H1 (cell line): ENCODE data around the gene DGKI. TPM values are rescaled to one million over a fixed set of nuclear protein-coding genes. Genes with fewer than 3 reads are reported as not detected.

Experiments used
- CTCF ChIA-PET: fragments of 300-600 bp; sonication (Branson Sonifier 250); formaldehyde crosslinking; loops from one replicate; lab custom pipeline; 2021; ENCODE audit not compliant: partially characterized antibody; lab: Charles Lee
- POLR2A ChIA-PET: fragments of 300-600 bp; sonication (Branson Sonifier 250); formaldehyde crosslinking; loops from one replicate; lab custom pipeline; 2021; ENCODE audit warnings: inconsistent platforms; ENCODE audit not compliant: partially characterized antibody; lab: Charles Lee
- DNase-seq, 2 experiments: peaks; one replicate each; pipeline versions ENCODE4 v3.0.0 to v3.0.0-alpha.2; 2010 to 2022; ENCODE audit warnings: low spot score in 2 of 2, low read depth in 1 of 2, mixed read lengths in 1 of 2
- FAIRE-seq: peaks from 2 replicates; lab custom pipeline; 2011; peaks lifted over from hg19 to GRCh38; lab: Jason Lieb, UNC
- H2AFZ ChIP-seq: 2 replicates; pipeline ENCODE4 v1.8.1; 2012; ENCODE audit warnings: low read length, inconsistent platforms
- H2AK5ac ChIP-seq: 2 replicates; pipeline ENCODE4 v1.6.1; 2013; ENCODE audit warnings: low read depth, low read length
- H2BK120ac ChIP-seq: replicated peaks from 2 replicates; pipeline ENCODE3; 2013; ENCODE audit warnings: low read depth, low read length, inconsistent platforms
- H2BK12ac ChIP-seq: 2 replicates; pipeline ENCODE4 v1.6.1; 2013; ENCODE audit warnings: low read depth, low read length
- H2BK15ac ChIP-seq: 2 replicates; pipeline ENCODE4 v1.6.1; 2013; ENCODE audit warnings: low read length
- H2BK20ac ChIP-seq: 2 replicates; pipeline ENCODE4 v1.6.1; 2013; ENCODE audit warnings: low read length
- H2BK5ac ChIP-seq: 2 replicates; pipeline ENCODE4 v1.6.1; 2013; ENCODE audit warnings: low read depth, low read length
- H3K14ac ChIP-seq: 2 replicates; pipeline ENCODE4 v1.6.1; 2013; ENCODE audit warnings: inconsistent platforms; ENCODE audit not compliant: insufficient read length
- H3K18ac ChIP-seq: 2 replicates; pipeline ENCODE4 v1.6.1; 2013; ENCODE audit warnings: low read length; ENCODE audit errors: extremely low read depth
- H3K23ac ChIP-seq: 2 replicates; pipeline ENCODE4 v1.6.1; 2013; ENCODE audit warnings: inconsistent platforms; ENCODE audit not compliant: insufficient read length
- H3K23me2 ChIP-seq: 2 replicates; pipeline ENCODE4 v1.6.1; 2013; ENCODE audit warnings: low read depth, low read length
- H3K27ac ChIP-seq: 2 replicates; pipeline ENCODE4 v1.6.1; 2011; ENCODE audit warnings: low read depth, low read length, inconsistent platforms
- H3K27me3 ChIP-seq, 4 experiments: replicated peaks in 1 of 4; 1 replicate in 1 of 4; 2 replicates in 3 of 4; pipeline versions ENCODE4 v1.6.1 to v1.8.1; 2011 to 2013; ENCODE audit warnings: low read length in 3 of 4, mild to moderate bottlenecking in 3 of 4, inconsistent platforms in 2 of 4, mixed read lengths in 2 of 4, moderate library complexity in 1 of 4; ENCODE audit not compliant: control insufficient read depth in 3 of 4, insufficient read depth in 3 of 4; ENCODE audit errors: extremely low read depth in 1 of 4
- H3K36me3 ChIP-seq, 4 experiments: 2 replicates each; pipeline versions ENCODE4 v1.6.1 to v1.8.1; 2011 to 2013; ENCODE audit warnings: mild to moderate bottlenecking in 4 of 4, low read length in 3 of 4, moderate library complexity in 2 of 4, control low read depth in 1 of 4, inconsistent platforms in 1 of 4; ENCODE audit not compliant: insufficient read depth in 4 of 4, control insufficient read depth in 2 of 4
- H3K4ac ChIP-seq: replicated peaks from 2 replicates; pipeline ENCODE3; 2013; ENCODE audit warnings: low read length, low read depth, mixed read lengths, inconsistent platforms; ENCODE audit not compliant: insufficient read length
- H3K4me1 ChIP-seq, 4 experiments: replicated peaks in 1 of 4; 1 replicate in 1 of 4; 2 replicates in 3 of 4; pipeline versions ENCODE4 v1.6.1 to v1.8.1; 2011 to 2013; ENCODE audit warnings: low read length in 3 of 4, inconsistent platforms in 2 of 4, mixed read lengths in 1 of 4; ENCODE audit not compliant: insufficient read depth in 4 of 4, control insufficient read depth in 3 of 4
- H3K4me2 ChIP-seq, 2 experiments: 2 replicates each; pipeline versions ENCODE4 v1.6.1 to v1.8.1; 2011 to 2013; ENCODE audit warnings: low read depth in 2 of 2, low read length in 2 of 2, control low read depth in 1 of 2, inconsistent platforms in 1 of 2, mild to moderate bottlenecking in 1 of 2; ENCODE audit not compliant: insufficient read depth in 1 of 2
- H3K4me3 ChIP-seq, 4 experiments: fragments of 200-600, 300-600 bp in 1 of 4; sonication (generic), shearing (Covaris generic), sonication (Bioruptor Twin) in 1 of 4; 2 replicates each; pipeline versions ENCODE4 v1.5.1 to v1.8.1; 2011 to 2016; ENCODE audit warnings: low read length in 4 of 4, low read depth in 3 of 4, control low read depth in 2 of 4, inconsistent platforms in 2 of 4, mild to moderate bottlenecking in 2 of 4, mixed read lengths in 1 of 4, moderate library complexity in 1 of 4; ENCODE audit not compliant: insufficient read depth in 2 of 4; ENCODE audit errors: extremely low read depth in 1 of 4
- H3K56ac ChIP-seq: replicated peaks from 2 replicates; pipeline ENCODE3; 2013; ENCODE audit warnings: low read depth, mild to moderate bottlenecking, mixed read lengths, low read length, inconsistent platforms; ENCODE audit not compliant: insufficient read length
- H3K79me1 ChIP-seq: 2 replicates; pipeline ENCODE4 v1.6.1; 2013; ENCODE audit warnings: low read depth, low read length, control low read depth
- H3K79me2 ChIP-seq, 2 experiments: 2 replicates each; pipeline versions ENCODE4 v1.6.1 to v1.8.1; 2012 to 2013; ENCODE audit warnings: low read length in 2 of 2, mild to moderate bottlenecking in 2 of 2, inconsistent platforms in 1 of 2; ENCODE audit not compliant: insufficient read depth in 2 of 2, control insufficient read depth in 1 of 2
- H3K9ac ChIP-seq, 4 experiments: replicated peaks in 1 of 4; 1 replicate in 1 of 4; 2 replicates in 3 of 4; pipeline versions ENCODE4 v1.6.1 to v1.8.1; 2011 to 2013; ENCODE audit warnings: low read depth in 3 of 4, low read length in 3 of 4, control low read depth in 2 of 4, mild to moderate bottlenecking in 2 of 4, moderate library complexity in 2 of 4, inconsistent platforms in 1 of 4; ENCODE audit errors: extremely low read depth in 1 of 4
- H3K9me3 ChIP-seq, 2 experiments: 2 replicates each; pipeline versions ENCODE4 v1.6.1 to v1.8.1; 2012 to 2013; ENCODE audit warnings: mild to moderate bottlenecking in 2 of 2, moderate library complexity in 2 of 2, control low read depth in 1 of 2, inconsistent platforms in 1 of 2, low read depth in 1 of 2, low read length in 1 of 2, mixed read lengths in 1 of 2; ENCODE audit not compliant: insufficient read depth in 2 of 2
- H4K20me1 ChIP-seq, 2 experiments: replicated peaks in 1 of 2; 2 replicates each; pipeline versions ENCODE3 to v1.8.1; 2011 to 2013; ENCODE audit warnings: inconsistent platforms in 2 of 2, low read length in 2 of 2, mild to moderate bottlenecking in 1 of 2; ENCODE audit not compliant: insufficient read depth in 2 of 2, control insufficient read depth in 1 of 2
- H4K5ac ChIP-seq: 2 replicates; pipeline ENCODE4 v1.6.1; 2013; ENCODE audit warnings: low read length, low read depth, mixed read lengths, inconsistent platforms; ENCODE audit not compliant: insufficient read length
- H4K8ac ChIP-seq: 2 replicates; pipeline ENCODE4 v1.8.0; 2013; ENCODE audit warnings: mild to moderate bottlenecking, moderate library complexity, low read length, inconsistent platforms; ENCODE audit not compliant: insufficient read depth; ENCODE audit errors: extremely low read depth
- H4K91ac ChIP-seq: replicated peaks from 2 replicates; pipeline ENCODE3; 2013; ENCODE audit warnings: low read length, mixed read lengths, inconsistent platforms; ENCODE audit not compliant: insufficient read length
- ASH2L ChIP-seq: fragments of 200-600, 300-600 bp; sonication (generic); IDR thresholded peaks from one replicate; pipeline ENCODE4 v1.7.1; 2017; ENCODE audit warnings: low read length
- BCL11A ChIP-seq, 2 experiments: IDR thresholded peaks; one replicate each; pipeline ENCODE4 v1.6.1; 2011; ENCODE audit warnings: low read depth in 2 of 2, low read length in 2 of 2, mild to moderate bottlenecking in 2 of 2
- CTBP2 ChIP-seq: IDR thresholded peaks from 2 replicates; pipeline ENCODE4 v1.7.0; 2011; ENCODE audit warnings: borderline replicate concordance, mild to moderate bottlenecking, moderate library complexity, mixed read lengths, low read length; ENCODE audit not compliant: insufficient read depth, insufficient read length
- E2F6 ChIP-seq: IDR thresholded peaks from 2 replicates; pipeline ENCODE4 v1.6.1; 2012; ENCODE audit warnings: inconsistent platforms
- KDM5A ChIP-seq: fragments of 200-600 bp; IDR thresholded peaks from 2 replicates; pipeline ENCODE4 v1.7.1; 2012; ENCODE audit warnings: mild to moderate bottlenecking, low read length, inconsistent platforms, mixed read lengths
- NANOG ChIP-seq: IDR thresholded peaks from 2 replicates; pipeline ENCODE4 v1.6.1; 2011; ENCODE audit warnings: low read length, low read depth, mild to moderate bottlenecking, inconsistent platforms; ENCODE audit not compliant: insufficient read depth, poor library complexity, severe bottlenecking
- NRF1 ChIP-seq: IDR thresholded peaks from 2 replicates; pipeline ENCODE4 v1.6.1; 2011; ENCODE audit warnings: mild to moderate bottlenecking, low read depth, low read length, improper control_type of control experiment
- RAD21 ChIP-seq, 2 experiments: IDR thresholded peaks in 1 of 2; conservative IDR thresholded peaks in 1 of 2; 2 replicates each; pipeline ENCODE4 v1.6.1; 2011; ENCODE audit warnings: low read depth in 2 of 2, low read length in 2 of 2, improper control_type of control experiment in 1 of 2, inconsistent platforms in 1 of 2, mild to moderate bottlenecking in 1 of 2, moderate library complexity in 1 of 2
- SIRT6 ChIP-seq: IDR thresholded peaks from one replicate; pipeline ENCODE4 v1.7.1; 2012; ENCODE audit warnings: low read length, inconsistent platforms
- SP4 ChIP-seq: IDR thresholded peaks from 2 replicates; pipeline ENCODE4 v1.6.1; 2012; ENCODE audit warnings: low read length, inconsistent platforms
- SUZ12 ChIP-seq: fragments of 200-600 bp; sonication (generic); IDR thresholded peaks from 2 replicates; pipeline ENCODE4 v1.6.1; 2012; ENCODE audit warnings: mild to moderate bottlenecking, inconsistent platforms, low read length, moderate library complexity, mixed read lengths
- TAF7 ChIP-seq: optimal IDR thresholded peaks from 2 replicates; pipeline ENCODE3; 2011; ENCODE audit warnings: low read depth, mild to moderate bottlenecking, inconsistent platforms, low read length, moderate library complexity, borderline replicate concordance
- TBP ChIP-seq: IDR thresholded peaks from 2 replicates; pipeline ENCODE4 v1.6.1; 2011; ENCODE audit warnings: low read depth, low read length, improper control_type of control experiment
- ZNF274 ChIP-seq: IDR thresholded peaks from 2 replicates; pipeline ENCODE4 v1.7.0; 2012; ENCODE audit warnings: low read length, borderline replicate concordance; ENCODE audit errors: extremely low read depth
- WGBS, 2 experiments: shearing (Covaris generic) in 1 of 2; methylation state at CpG; one replicate each; pipeline versions ENCODE4 v1.1.6 to v1.1.7; 2013 to 2015; ENCODE audit warnings: low lambda C conversion rate in 2 of 2, mixed read lengths in 2 of 2, inconsistent platforms in 1 of 2, low coverage in 1 of 2, missing lambda C conversion rate in 1 of 2; ENCODE audit not compliant: insufficient replicate concordance in 2 of 2, insufficient coverage in 1 of 2, insufficient read length in 1 of 2; ENCODE audit errors: extremely low coverage in 1 of 2, missing lambda C conversion rate in 1 of 2; 5-methylcytosine and 5-hydroxymethylcytosine counted together
- polyA plus RNA-seq, 7 experiments: library from polyadenylated mRNA; depleted of rRNA in 3 of 7; stranded (reverse) in 5 of 7; unstranded in 2 of 7; fragments of >200 nt in 5 of 7; fragments of 200-250 nt in 2 of 7; gene quantifications; 1 replicate in 5 of 7; 2 replicates in 1 of 7; 4 replicates in 1 of 7; pipeline versions ENCODE4 v1.2.1 to v1.2.3, GENCODE V29; 2011 to 2013; ENCODE audit warnings: missing spikeins in 2 of 7, mixed read lengths in 2 of 7
- total RNA-seq: library from RNA; stranded (reverse); fragmentation: NEBNext Ultra II Directional; extraction: Animal tissue kit (Norgen Biotek cat#: 25700); gene quantifications from 2 replicates; pipeline ENCODE4 v1.2.1, GENCODE V29; 2021

The DGKI gene
- total and polyA plus RNA-seq, 2 of the 8 experiments (the other 6 are each of a cell fraction or from before 2014, with no cell fraction given), result 0.20 to 0.71 TPM

GRCh38 chr7:137634356-137634755 lies 212.4 kb downstream of the DGKI start:
- Histone ChIP-seq H2BK15ac (no peak overlapping the region), H2BK5ac (no peak overlapping the region), H4K20me1 (no peaks in the 10 kb centered on the region), H3K14ac (no peak overlapping the region), H3K18ac (no peak overlapping the region), H3K4me2 (no peak overlapping the region), H4K91ac (no peak overlapping the region), H2BK20ac (no peak overlapping the region), H2AFZ (no peak overlapping the region), H3K9me3 (no peaks in the 10 kb centered on the region), H3K23ac (no peak overlapping the region), H3K56ac (no peak overlapping the region), H4K8ac (no peak overlapping the region), H3K4me3 (no peak overlapping the region), H3K79me1 (no peaks in the 10 kb centered on the region), H3K27ac (no peak overlapping the region), H3K9ac (no peak overlapping the region), H3K4ac (no peak overlapping the region), H2BK12ac (no peak overlapping the region), H3K4me1 (no peaks in the 10 kb centered on the region), H3K79me2 (no peaks in the 10 kb centered on the region), H3K27me3 (no peaks in the 10 kb centered on the region), H4K5ac (no peak overlapping the region), H3K36me3 (no peaks in the 10 kb centered on the region), H2AK5ac (no peak overlapping the region), H3K23me2 (no peaks in the 10 kb centered on the region; the same call in 1 of the 2 replicates), H2BK120ac (no peak overlapping the region)
- CTCF ChIA-PET, result interaction anchor here (0.6 to 4.0 kb wide), 4 partner anchors 8 to 229 kb away, joined by 3 to 27 read pairs (median 6); no protein-coding TSS in a partner anchor
- no peak for DNase-seq
- TF ChIP-seq SP4 (no peak), ZNF274 (no peak), ASH2L (no peak), BCL11A (IDR thresholded peaks at IDR 0.05; ENCODE audit: low read depth in 2 of 2, low read length in 2 of 2) (no peak), NANOG (no peak), RAD21 (IDR thresholded peaks at IDR 0.05 in 1 of 2, conservative IDR thresholded peaks at IDR 0.05 in 1 of 2; ENCODE audit: low read depth in 2 of 2, low read length in 2 of 2) (no peak), SIRT6 (no peak), SUZ12 (no peak), KDM5A (no peak), TBP (no peak), TAF7 (no peak), CTBP2 (no peak), NRF1 (no peak), E2F6 (no peak)
- no peak for FAIRE-seq
- 89% methylated on average over 1 of the region's 1 CpG; no CpG with 5 or more reads in 1 of the 2 experiments for WGBS, 2 experiments
- POLR2A ChIA-PET, result no interaction called here
